ENCODE measurements around the gene CWF19L1. TPM values are rescaled to one million over a fixed set of nuclear protein-coding genes. Genes with fewer than 3 reads are reported as not detected.
"Not testable (repeated sequence)": the region's sequence is repeated elsewhere in the genome, so short reads cannot be mapped to it uniquely, and the experiment has no call there.

CWF19L1 gene
- 32.9 TPM for total RNA-seq

- DNase-seq = peak; percentile 77
Observed at GRCh38 chr10:100267239-100268104, at the start of gene CWF19L1. Gene CWF19L1, minus strand, starts transcription at chr10:100267638. Its CDS starts 45 bp downstream, at chr10:100267593.

- DNase-seq = no peak
Observed at GRCh38 chr10:100315615-100316014, 48.2 kb upstream of the CWF19L1 start.

- no peak for DNase-seq
Observed at GRCh38 chr10:100311298-100311697, 43.9 kb upstream of the CWF19L1 start.

GRCh38 chr10:100307684-100308083 is 40.2 kb upstream of the CWF19L1 start:
- no peak for DNase-seq

GRCh38 chr10:100306861-100307260 is 39.4 kb upstream of the CWF19L1 start:
- no peak for DNase-seq

- no peak for DNase-seq
Observed at GRCh38 chr10:100304414-100304813, 37.0 kb upstream of the CWF19L1 start.

GRCh38 chr10:100303724-100304319 is 36.4 kb upstream of the CWF19L1 start:
- no peak for DNase-seq

- DNase-seq = not testable (repeated sequence)
Observed at GRCh38 chr10:100301123-100301522, 33.7 kb upstream of the CWF19L1 start.

- no peak for DNase-seq
Observed at GRCh38 chr10:100297242-100297641, 29.8 kb upstream of the CWF19L1 start.

GRCh38 chr10:100293066-100293465 is 25.6 kb upstream of the CWF19L1 start:
- DNase-seq = no peak

- DNase-seq = not testable (repeated sequence)
Observed at GRCh38 chr10:100292300-100292699, 24.9 kb upstream of the CWF19L1 start.

- no peak for DNase-seq
Observed at GRCh38 chr10:100291356-100291755, 23.9 kb upstream of the CWF19L1 start.

GRCh38 chr10:100289641-100290040 is 22.2 kb upstream of the CWF19L1 start:
- DNase-seq = no peak

GRCh38 chr10:100288196-100288595 is 20.8 kb upstream of the CWF19L1 start:
- DNase-seq = no peak

GRCh38 chr10:100287756-100288155 is 20.3 kb upstream of the CWF19L1 start:
- no peak for DNase-seq

- DNase-seq = peak; percentile 90
Observed at GRCh38 chr10:100286051-100287033, 18.9 kb upstream of the CWF19L1 start, which contains the start of gene BLOC1S2. Gene BLOC1S2, minus strand, starts transcription at chr10:100286680. Its CDS starts 21 bp downstream, at chr10:100286659.

- not testable (repeated sequence) for DNase-seq
Observed at GRCh38 chr10:100285326-100285725, 17.9 kb upstream of the CWF19L1 start.

GRCh38 chr10:100282907-100283306 is 15.5 kb upstream of the CWF19L1 start:
- DNase-seq = no peak

- DNase-seq = not testable (repeated sequence)
Observed at GRCh38 chr10:100276971-100277370, 9.5 kb upstream of the CWF19L1 start.

- no peak for DNase-seq
Observed at GRCh38 chr10:100265821-100266485, 1.5 kb downstream of the CWF19L1 start.

- no peak for DNase-seq
Observed at GRCh38 chr10:100254191-100254590, 13.2 kb downstream of the CWF19L1 start.

GRCh38 chr10:100253041-100253440 is 14.4 kb downstream of the CWF19L1 start:
- no peak for DNase-seq

Data from occipital lobe (tissue), 2 donors.